GM21423 (cell line): Measurements from ENCODE around the gene CHMP1B.

Experiments used
- ATAC-seq: cut with Tn5 transposase; IDR thresholded peaks from one replicate; pipeline ENCODE4 v1.9.1; 2021; ENCODE audit warnings: mild to moderate bottlenecking, moderate library complexity; ENCODE audit not compliant: unreplicated experiment

CHMP1B gene

DNA sequence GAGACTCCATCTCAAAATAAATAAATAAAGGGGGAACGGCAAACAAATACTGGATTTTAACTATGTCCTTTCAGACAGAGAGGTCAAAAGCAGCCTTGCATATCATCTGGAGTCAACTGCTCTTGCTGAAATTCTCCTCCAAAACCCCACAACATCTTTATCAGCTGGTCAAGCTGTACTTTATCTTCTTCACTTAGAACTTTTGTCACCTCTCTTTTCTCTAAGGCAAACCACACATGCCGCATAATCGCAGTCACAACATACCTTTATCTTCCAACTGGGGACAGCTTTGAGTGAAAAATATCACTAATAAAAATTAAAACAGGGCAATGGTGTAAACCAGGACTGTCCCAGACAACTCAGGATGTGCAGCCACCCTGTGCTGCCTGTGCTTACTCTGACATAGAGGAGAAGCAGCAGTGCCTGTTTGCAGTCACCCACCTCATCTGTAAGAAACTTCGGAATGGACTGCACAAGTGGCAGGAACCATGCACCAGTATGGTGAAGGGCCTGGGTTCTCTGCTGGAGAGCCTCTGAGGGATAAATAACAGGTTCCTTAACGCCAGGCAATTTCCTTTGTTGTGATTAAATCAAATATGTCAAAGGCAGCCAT, 50.7 kb downstream of the CHMP1B start:
- ATAC-seq: no peak

DNA sequence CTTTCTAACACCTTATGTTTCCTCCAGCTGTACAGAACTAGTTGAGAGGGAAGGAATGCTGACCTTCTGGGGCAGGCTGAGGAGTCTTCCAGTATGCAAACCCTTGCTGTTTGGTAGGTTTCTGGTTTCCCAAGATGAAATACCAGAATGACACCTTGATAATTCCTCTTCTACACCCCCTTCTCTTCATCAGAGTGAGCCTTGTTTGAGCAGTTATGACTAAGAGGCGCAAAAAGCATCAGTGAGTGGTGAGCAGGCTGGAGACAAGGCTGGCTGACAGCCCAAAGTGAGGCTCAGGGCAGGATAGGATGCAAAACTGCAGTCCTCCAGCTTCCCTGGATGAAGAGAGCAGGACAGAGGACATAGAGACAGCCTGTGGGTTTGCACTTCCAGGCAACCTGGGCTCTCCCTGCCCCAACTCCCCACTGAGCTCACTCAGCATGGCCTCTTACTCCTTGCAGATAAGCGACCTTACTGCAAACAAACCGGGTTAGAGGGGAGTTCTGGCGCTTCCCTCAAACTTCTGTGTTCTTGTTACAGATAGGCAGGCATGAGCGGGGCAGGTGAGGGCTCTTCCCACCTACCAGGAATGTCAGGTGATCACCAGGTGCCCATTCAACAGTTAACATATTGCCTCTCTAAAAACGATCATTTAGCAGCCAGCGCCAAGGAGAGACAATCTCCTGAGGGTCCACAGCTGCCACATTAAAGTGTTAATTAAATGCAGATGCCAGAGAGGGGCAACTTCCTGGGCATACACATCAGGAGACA, 51.5 kb downstream of the CHMP1B start:
- no peak for ATAC-seq
